Fibroblast of the conjunctiva (primary cell): ENCODE data around the gene VPS50.

Experiments used
- DNase-seq: peaks from one replicate; pipeline ENCODE4 v3.0.0-alpha.2; 2010; ENCODE audit warnings: low read depth

Gene VPS50, protein sequence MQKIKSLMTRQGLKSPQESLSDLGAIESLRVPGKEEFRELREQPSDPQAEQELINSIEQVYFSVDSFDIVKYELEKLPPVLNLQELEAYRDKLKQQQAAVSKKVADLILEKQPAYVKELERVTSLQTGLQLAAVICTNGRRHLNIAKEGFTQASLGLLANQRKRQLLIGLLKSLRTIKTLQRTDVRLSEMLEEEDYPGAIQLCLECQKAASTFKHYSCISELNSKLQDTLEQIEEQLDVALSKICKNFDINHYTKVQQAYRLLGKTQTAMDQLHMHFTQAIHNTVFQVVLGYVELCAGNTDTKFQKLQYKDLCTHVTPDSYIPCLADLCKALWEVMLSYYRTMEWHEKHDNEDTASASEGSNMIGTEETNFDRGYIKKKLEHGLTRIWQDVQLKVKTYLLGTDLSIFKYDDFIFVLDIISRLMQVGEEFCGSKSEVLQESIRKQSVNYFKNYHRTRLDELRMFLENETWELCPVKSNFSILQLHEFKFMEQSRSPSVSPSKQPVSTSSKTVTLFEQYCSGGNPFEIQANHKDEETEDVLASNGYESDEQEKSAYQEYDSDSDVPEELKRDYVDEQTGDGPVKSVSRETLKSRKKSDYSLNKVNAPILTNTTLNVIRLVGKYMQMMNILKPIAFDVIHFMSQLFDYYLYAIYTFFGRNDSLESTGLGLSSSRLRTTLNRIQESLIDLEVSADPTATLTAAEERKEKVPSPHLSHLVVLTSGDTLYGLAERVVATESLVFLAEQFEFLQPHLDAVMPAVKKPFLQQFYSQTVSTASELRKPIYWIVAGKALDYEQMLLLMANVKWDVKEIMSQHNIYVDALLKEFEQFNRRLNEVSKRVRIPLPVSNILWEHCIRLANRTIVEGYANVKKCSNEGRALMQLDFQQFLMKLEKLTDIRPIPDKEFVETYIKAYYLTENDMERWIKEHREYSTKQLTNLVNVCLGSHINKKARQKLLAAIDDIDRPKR

GRCh38 chr7:93231799-93232672 lies at the start of gene VPS50:
TSS of gene VPS50 (plus strand) at chr7:93232366. CDS start at chr7:93232468, 102 bp downstream.
- peak; percentile 92 for DNase-seq

DNA sequence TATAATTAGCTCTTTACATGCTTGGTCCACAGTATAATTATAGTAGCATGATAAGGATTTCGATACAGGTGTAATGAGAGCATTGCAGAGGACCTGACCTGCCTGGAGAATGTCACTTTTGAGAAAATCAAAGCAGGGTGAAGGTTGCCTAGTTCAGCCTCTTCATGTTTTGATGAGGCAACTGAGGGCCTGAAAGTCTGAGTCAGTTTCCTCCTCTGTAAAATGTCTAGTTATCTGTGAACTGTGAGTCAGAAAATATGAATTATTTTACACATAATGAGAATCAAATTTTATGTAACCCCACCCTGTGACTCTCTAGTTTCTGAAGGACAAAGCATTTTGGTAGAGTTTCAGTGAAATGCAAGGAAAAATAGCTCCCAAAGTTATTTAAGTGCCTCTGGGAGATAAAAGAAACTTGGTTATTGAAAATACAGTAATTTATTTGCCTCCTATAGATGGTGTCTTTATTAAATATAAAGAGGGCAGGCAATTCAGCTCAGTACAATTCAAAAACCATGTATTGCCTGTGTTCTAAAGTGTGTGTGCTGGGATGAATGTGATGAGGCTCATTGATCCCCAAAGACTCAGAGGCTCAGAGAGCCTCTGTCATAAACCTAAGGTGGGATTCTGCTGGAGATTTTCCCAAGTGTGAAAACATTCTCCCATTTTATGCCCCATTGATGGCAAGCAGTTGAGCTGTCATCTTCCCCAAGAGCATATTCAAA lies 46.7 kb upstream of the VPS50 start:
- no peak for DNase-seq

- DNase-seq, result no peak
Measured at GRCh38 chr7:93188870-93189634, 43.1 kb upstream of the VPS50 start.

- DNase-seq, result no peak
Measured at GRCh38 chr7:93194386-93194785, 37.8 kb upstream of the VPS50 start.

DNA sequence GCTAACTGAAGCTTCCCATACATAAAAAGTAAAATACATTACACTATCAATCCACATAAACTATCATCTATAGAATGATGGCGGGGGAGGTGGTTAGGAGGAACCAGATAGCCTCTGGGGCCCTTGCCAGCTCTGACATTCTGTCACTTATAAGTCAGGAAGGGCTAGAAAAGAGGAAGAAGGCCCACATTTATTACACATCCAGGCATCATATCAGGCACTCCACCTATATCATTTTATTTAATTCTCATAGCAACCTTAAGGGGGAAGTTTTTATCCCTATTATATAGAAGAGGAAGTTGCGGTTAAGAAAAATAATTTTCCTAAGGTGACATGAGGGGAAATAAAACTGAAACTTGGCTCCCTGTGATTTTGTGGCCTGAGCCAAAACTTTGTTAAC lies 35.8 kb upstream of the VPS50 start:
- no peak for DNase-seq

DNA sequence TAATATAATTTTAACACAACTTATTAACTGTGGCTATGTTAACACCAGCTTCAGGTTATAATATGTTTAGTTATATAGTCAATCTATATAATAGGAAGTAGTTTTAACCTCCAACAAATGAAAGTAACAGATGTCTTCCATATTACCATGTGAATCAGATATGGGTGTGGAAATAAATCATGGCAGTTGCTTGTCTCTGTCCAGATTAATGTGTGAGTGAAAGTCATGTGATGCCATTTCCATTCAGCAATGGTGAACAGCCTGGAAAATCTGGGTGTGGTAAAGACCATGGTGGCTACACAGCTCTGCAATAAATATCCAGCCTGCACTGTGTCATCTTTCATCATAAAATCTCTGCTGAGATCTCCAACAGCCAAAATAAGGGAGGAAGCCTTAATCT lies 33.7 kb upstream of the VPS50 start:
- no peak for DNase-seq

GRCh38 chr7:93202594-93203250 lies 29.4 kb upstream of the VPS50 start:
- DNase-seq, result no peak

- no peak for DNase-seq
Measured at GRCh38 chr7:93203496-93203895, 28.7 kb upstream of the VPS50 start.

- DNase-seq, result no peak
Measured at GRCh38 chr7:93205046-93205445, 27.1 kb upstream of the VPS50 start.

- DNase-seq, result no peak
Measured at GRCh38 chr7:93211228-93211818, 20.8 kb upstream of the VPS50 start.

DNA sequence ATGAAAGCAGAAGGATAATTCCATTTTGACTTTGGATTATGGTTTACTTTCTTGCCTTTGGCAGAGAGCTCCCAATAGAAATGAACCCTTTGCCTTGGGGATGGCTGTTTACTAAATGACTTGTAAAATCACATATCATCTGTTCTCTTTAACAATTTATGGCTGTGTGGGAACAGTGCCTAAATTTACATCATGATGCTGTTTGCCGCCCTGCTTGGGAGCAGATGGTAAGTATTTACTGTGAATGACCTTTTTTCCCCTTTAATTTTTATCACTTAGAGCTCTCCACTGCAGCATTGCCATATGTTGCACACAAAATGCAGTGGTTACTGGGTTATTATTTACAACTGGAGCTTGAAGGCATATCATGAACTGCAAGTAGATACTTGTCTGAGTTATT lies 19.3 kb upstream of the VPS50 start:
- no peak for DNase-seq

DNA sequence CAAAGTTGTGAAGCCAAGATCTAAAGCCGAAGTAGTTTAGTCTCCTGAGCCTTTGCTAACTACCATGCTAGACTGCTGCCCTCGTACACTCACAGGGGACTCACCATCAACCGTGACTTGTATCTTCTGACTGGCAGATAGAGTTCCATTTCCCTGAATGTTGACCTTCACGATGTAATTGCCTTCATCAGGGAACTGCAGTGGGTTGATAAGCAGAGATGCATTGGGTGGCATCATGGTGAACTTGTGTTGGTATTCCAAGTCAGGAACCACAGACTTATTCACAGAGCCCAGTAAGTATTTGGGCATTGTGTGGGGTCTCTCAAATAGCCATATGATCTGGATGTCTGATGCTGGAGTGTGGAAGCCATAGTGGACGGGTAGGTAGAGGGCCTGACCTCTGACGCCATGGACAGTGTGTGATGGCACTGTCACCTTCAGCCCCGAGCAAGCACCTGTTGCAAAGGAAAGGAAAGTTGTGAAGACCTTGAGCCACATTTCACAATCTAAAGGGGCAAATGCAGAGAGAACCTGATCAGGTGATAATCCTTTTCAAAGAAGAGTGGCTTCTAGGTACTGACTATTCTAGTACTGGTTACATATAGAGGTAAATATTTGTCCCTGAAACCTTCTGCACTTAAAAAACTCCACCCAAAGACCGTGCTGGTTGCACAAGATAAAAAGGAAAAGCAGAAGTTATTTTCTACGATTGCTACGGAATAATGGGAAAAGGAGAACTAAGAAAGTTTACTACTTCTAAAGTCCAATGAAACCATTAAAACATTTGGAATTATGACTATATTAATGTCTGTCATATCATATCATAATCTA lies 13.0 kb upstream of the VPS50 start:
- no peak for DNase-seq

- no peak for DNase-seq
Measured at GRCh38 chr7:93219868-93220267, 12.3 kb upstream of the VPS50 start.

DNA sequence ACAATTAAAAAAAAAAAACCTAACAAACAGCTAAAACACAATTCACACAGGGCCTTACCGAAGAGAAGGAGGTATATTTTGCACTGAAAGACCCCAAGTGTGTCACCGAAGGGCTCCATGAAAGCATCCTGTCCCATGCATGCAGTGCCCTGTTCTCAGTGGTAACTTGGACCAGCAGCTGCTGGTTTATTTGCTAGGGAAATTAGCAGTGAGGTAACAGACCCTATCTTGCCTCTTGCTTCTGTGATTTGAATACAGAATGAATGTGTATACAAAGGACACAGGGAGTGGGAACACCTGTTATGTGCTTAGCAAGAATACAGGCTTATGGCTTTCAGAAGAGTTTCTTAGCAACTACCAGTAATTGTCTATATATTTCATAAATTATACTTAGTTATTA lies 5.9 kb upstream of the VPS50 start, which contains the start of gene HEPACAM2:
HEPACAM2 (minus strand) TSS at position 160 of the 400 bp plus-strand sequence.
- DNase-seq, result no peak

GRCh38 chr7:93228302-93228701 lies 3.9 kb upstream of the VPS50 start:
- DNase-seq, result peak; percentile 49

DNA sequence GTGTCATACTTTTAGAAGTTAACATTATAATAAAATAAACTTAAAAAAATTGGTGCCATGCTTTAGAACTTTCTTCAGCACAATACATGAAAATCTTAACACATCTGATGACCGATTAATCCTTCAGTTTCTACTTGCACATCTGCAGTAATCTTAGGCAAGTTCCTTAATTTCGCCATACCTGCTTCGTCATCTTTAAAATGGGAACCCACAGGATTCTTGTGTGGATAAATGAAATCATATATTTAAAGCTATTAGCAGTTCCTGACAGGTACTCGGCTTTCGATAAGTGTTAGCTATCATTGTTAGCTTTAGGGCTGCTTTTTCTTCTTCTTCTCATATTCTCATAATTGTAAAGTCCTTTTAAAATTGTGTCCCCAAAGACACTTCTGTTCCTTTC lies 907 bp upstream of the VPS50 start:
- DNase-seq, result no peak

- no peak for DNase-seq
Measured at GRCh38 chr7:93232673-93233018, 480 bp downstream of the VPS50 start.

- DNase-seq, result no peak
Measured at GRCh38 chr7:93235541-93235940, 3.4 kb downstream of the VPS50 start.

GRCh38 chr7:93238131-93238530 lies 6.0 kb downstream of the VPS50 start:
- DNase-seq, result no peak
